ENCODE results near the gene RXRA. TPM values are rescaled to one million over a fixed set of nuclear protein-coding genes. Genes with fewer than 3 reads are reported as not detected.

Gene RXRA
- total and polyA plus RNA-seq, 10 of the 15 experiments (the other 5 are each of a cell fraction or from before 2014, with no cell fraction given): 0.89 to 36.8 (median 11.1) TPM

GRCh38 chr9:134442085-134442474 is 115.8 kb downstream of the RXRA start (continued):
- no peak for TF ChIP-seq MTA3 (IDR thresholded peaks at IDR 0.05; ENCODE audit: borderline replicate concordance, low read length)
- no peak for TF ChIP-seq ETV6 (conservative IDR thresholded peaks at IDR 0.05 in 1 of 2, IDR thresholded peaks at IDR 0.05 in 1 of 2; ENCODE audit: borderline replicate concordance in 1 of 2, low read depth in 1 of 2)
- TF ChIP-seq SUPT20H (IDR thresholded peaks at IDR 0.05; ENCODE audit: borderline replicate concordance, control insufficient read depth, low read depth, low read length): no peak

DNA sequence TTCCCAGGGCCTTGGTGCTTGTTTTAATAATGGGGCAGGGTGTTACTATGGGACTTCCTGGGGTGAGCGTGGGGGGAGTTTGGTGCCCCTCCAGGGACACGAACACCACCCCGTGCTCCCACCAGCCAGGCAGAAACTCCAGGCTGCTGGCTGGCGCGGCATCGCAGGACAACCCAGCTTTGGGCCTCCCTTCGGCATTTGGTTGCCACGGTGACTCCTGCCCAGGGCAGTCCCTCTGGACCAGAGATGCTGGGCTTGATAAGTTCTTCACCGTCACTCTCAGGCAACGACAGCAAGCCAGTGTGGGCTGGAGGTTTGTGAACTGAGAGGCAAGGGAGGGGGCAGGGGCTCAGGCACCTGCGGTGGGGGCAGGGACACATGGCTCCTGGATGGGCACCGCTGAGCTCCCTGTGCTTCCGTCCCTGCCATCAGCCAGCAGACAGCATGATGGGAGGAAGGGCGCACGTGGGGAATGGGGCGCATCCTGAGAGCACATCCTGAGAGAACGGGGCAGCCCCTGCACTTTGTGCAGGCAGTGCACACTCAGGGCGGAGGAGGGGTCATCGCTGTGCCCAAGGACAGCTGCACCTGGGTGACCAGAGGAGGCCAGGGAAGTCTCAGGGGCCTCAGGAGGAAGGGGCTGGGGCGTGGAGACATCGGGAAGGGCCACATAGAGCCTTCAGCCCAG is 116.4 kb downstream of the RXRA start:
- no peak overlapping the region for H3K27ac ChIP-seq (ENCODE audit: control insufficient read depth, insufficient read depth)
- no peak overlapping the region for H3K9ac ChIP-seq (ENCODE audit: control insufficient read depth, insufficient read depth, low read length)
- H3K4me2 ChIP-seq (ENCODE audit: control insufficient read depth, insufficient read depth): no peak overlapping the region
- no peak for FAIRE-seq
- H3K79me2 ChIP-seq (ENCODE audit: control insufficient read depth, insufficient read depth, low read length): no peaks in the 10 kb centered on the region
- no peak for ATAC-seq
- ChIA-PET CTCF (interaction anchor here (1.0 to 3.8 kb wide), 19 partner anchors 14 to 307 kb away, joined by 3 to 31 read pairs (median 5); partner anchors contain the start of gene WDR5), RAD21 (ENCODE audit: unreplicated experiment) (interaction anchor here (1.0 to 2.4 kb wide), 11 partner anchors 13 to 278 kb away, joined by 3 to 22 read pairs (median 5); no protein-coding TSS in a partner anchor), POLR2A (no interaction called here), SMC1A (ENCODE audit: uncharacterized antibody, unreplicated experiment) (interaction anchor here (0.7 to 2.0 kb wide), 8 partner anchors 9 to 274 kb away, joined by 3 to 14 read pairs (median 4); no protein-coding TSS in a partner anchor)
- intact Hi-C loops (cut with micrococcal nuclease; ENCODE audit: unreplicated experiment) (loop anchor here (1.0 to 5.0 kb wide), 3 partner anchors 45 to 272 kb away; no protein-coding TSS in a partner anchor), in situ Hi-C loops (cut with MboI) (no loop called here)
- WGBS (ENCODE audit: insufficient coverage, insufficient replicate concordance, low lambda C conversion rate, missing lambda C conversion rate): 31% methylated on average over 21 of the region's 21 CpGs
- H3K4me3 ChIP-seq: no peak overlapping the region
- H3K4me1 ChIP-seq (ENCODE audit: control insufficient read depth, insufficient read depth, low read length): peaks cover 6% of the 10 kb centered on the region
- BruUV-seq (replicated peaks): no TSS peak
- no peak for DNase-seq (ENCODE audit: low read depth, low spot score)
- H3K9me3 ChIP-seq (replicated peaks; ENCODE audit: control insufficient read depth, insufficient read depth, low read length): no peaks in the 10 kb centered on the region; the same call in 2 of the 3 replicates
- H3K27me3 ChIP-seq (replicated peaks in 1 of 2; ENCODE audit: control insufficient read depth in 2 of 2, insufficient read depth in 2 of 2, low read length in 1 of 2): no peaks in the 10 kb centered on the region; a peak in 1 of 4 replicates
- H4K20me1 ChIP-seq (ENCODE audit: control insufficient read depth, insufficient read depth): no peaks in the 10 kb centered on the region
- no peaks in the 10 kb centered on the region for H3K36me3 ChIP-seq (ENCODE audit: control insufficient read depth in 2 of 2, insufficient read depth in 2 of 2, low read length in 1 of 2)
- no peak overlapping the region for H2AFZ ChIP-seq (ENCODE audit: control insufficient read depth, low read depth, low read length)
- no peak for TF ChIP-seq PAX5 (IDR thresholded peaks at IDR 0.05; ENCODE audit: borderline replicate concordance, low read depth, low read length)

Data from GM12878 (cell line).